PC-3 (cell line): ENCODE data around the gene USP53.

Source experiments
- CTCF ChIP-seq: fragments of 300-600 bp; sonication (generic); conservative IDR thresholded peaks from 2 replicates; pipeline ENCODE4 v1.5.1; 2017; ENCODE audit warnings: antibody characterized with exemption, low read depth, mild to moderate bottlenecking, low read length
- EZH2 ChIP-seq: fragments of 300-600 bp; sonication (generic); IDR thresholded peaks from one replicate; pipeline ENCODE4 v1.6.1; 2017; ENCODE audit warnings: antibody characterized with exemption, mild to moderate bottlenecking, low read length; ENCODE audit not compliant: unreplicated experiment

- TF ChIP-seq EZH2 (no peak), CTCF (no peak)
Measured at GRCh38 chr4:119243868-119244267, 31.4 kb downstream of the USP53 start.
